ENCODE results near the gene ZNF772. TPM values are rescaled to one million over a fixed set of nuclear protein-coding genes. Genes with fewer than 3 reads are reported as not detected.

ZNF772 gene
- total and polyA plus RNA-seq, 4 donors, result 0.98 to 28.1 (median 5.4) TPM

DNA sequence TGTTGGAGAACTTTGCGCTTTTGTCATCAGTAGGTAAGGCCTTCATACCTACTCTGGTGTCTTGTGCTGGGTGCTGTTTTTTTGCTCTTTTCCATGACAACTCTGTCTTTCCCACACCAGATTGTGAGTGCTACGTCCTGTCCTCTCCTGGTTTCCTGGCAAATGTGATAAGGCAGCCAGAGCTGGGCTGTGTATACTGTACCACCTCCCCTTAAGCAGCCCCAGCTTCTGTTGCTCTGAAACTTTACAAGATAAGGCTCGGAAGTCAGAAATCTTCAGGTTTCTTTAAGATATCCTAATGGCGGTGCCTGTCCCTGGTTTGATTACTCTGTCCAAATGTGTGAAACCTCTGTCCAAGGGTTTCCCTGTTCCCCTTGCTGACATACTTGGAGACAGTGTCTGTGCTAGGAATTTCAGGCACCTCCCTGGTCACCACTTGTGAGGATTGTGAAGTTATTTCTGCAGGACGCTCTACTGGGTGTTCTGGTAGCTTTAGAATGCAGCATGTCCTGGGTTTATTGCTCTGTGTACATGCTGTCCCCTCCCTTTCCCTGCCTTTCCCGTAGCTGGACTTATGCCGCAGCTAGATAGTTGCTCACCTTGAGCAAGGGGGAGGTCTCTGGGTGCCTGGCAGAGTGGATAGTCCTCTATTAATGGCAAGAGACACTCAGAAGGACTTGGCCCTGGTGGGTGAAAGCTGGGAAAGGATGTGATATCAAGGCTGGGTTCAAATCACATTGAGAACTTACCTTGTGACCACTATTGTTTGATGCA lies 35.2 kb downstream of the ZNF772 start:
- H3K36me3 ChIP-seq (ENCODE audit: control insufficient read depth in 4 of 4, insufficient read depth in 4 of 4, low read length in 4 of 4), result peaks cover 20 to 42% (median 28%) of the 10 kb centered on the region in 4 donors

DNA sequence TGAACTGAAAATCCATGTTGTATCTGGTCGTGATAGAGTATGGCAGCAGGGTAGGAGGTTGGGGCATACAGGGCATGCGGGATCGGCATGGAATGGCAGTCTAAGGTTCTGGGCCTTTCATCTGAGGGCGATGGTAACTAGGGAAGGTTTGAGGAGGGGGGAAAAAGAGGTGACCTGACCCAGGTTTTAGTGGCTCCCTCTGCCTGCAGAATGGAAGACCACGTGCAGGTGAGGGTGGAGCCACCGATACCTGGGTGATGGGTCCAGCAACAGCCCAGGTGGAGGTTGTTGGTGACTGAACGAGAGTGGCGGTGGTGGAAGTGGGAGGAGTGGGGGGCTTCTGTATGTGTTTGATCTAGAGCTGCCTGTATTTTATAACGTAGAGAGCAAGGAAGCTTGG lies 38.4 kb downstream of the ZNF772 start:
- Histone ChIP-seq H3K27me3 (ENCODE audit: control insufficient read depth in 3 of 3, insufficient read depth in 3 of 3, low read length in 2 of 3) (no peaks in the 10 kb centered on the region), H3K4me1 (ENCODE audit: control insufficient read depth in 5 of 5, insufficient read depth in 5 of 5, low read length in 5 of 5) (peaks cover 0 to 16% (median 4%) of the 10 kb centered on the region in 5 donors), H3K4me3 (no peak overlapping the region), H3K9me3 (ENCODE audit: control insufficient read depth in 4 of 4, insufficient read depth in 3 of 4, low read length in 3 of 4) (peaks cover 0 to 53% (median under 1%) of the 10 kb centered on the region in 4 donors), H3K9ac (ENCODE audit: insufficient read depth in 1 of 2, low read length in 2 of 2) (no peak overlapping the region), H3K36me3 (ENCODE audit: control insufficient read depth in 4 of 4, insufficient read depth in 4 of 4, low read length in 4 of 4) (peaks cover 10 to 23% (median 16%) of the 10 kb centered on the region in 4 donors), H3K27ac (ENCODE audit: low read depth in 1 of 2, low read length in 1 of 2) (no peak overlapping the region)
- ATAC-seq (ENCODE audit: insufficient read depth, low FRiP score) (no peak), DNase-seq (no peak)
- 91 to 93% methylated on average over 9 of the region's 9 CpGs for WGBS, 2 donors
- TF ChIP-seq, protein P1, sequence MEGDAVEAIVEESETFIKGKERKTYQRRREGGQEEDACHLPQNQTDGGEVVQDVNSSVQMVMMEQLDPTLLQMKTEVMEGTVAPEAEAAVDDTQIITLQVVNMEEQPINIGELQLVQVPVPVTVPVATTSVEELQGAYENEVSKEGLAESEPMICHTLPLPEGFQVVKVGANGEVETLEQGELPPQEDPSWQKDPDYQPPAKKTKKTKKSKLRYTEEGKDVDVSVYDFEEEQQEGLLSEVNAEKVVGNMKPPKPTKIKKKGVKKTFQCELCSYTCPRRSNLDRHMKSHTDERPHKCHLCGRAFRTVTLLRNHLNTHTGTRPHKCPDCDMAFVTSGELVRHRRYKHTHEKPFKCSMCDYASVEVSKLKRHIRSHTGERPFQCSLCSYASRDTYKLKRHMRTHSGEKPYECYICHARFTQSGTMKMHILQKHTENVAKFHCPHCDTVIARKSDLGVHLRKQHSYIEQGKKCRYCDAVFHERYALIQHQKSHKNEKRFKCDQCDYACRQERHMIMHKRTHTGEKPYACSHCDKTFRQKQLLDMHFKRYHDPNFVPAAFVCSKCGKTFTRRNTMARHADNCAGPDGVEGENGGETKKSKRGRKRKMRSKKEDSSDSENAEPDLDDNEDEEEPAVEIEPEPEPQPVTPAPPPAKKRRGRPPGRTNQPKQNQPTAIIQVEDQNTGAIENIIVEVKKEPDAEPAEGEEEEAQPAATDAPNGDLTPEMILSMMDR (IDR thresholded peaks at IDR 0.05; ENCODE audit: control extremely low read depth, extremely low read depth), result no peak

More for the DNA sequence above, 35.2 kb downstream of the ZNF772 start:
- Histone ChIP-seq H3K27me3 (ENCODE audit: control insufficient read depth in 3 of 3, insufficient read depth in 3 of 3, low read length in 2 of 3) (no peaks in the 10 kb centered on the region), H3K4me1 (ENCODE audit: control insufficient read depth in 5 of 5, insufficient read depth in 5 of 5, low read length in 5 of 5) (no peaks in the 10 kb centered on the region), H3K4me3 (no peak overlapping the region), H3K9me3 (ENCODE audit: control insufficient read depth in 4 of 4, insufficient read depth in 3 of 4, low read length in 3 of 4) (peaks cover 0 to 66% (median 5%) of the 10 kb centered on the region in 4 donors), H3K9ac (ENCODE audit: insufficient read depth in 1 of 2, low read length in 2 of 2) (no peak overlapping the region), H3K27ac (ENCODE audit: low read depth in 1 of 2, low read length in 1 of 2) (no peak overlapping the region)
- TF ChIP-seq, protein P1 (IDR thresholded peaks at IDR 0.05; ENCODE audit: control extremely low read depth, extremely low read depth), result no peak
- 81% methylated on average over 7 of the region's 7 CpGs for WGBS, 2 donors
- ATAC-seq (ENCODE audit: insufficient read depth, low FRiP score), result no peak
- DNase-seq, result no peak

DNA sequence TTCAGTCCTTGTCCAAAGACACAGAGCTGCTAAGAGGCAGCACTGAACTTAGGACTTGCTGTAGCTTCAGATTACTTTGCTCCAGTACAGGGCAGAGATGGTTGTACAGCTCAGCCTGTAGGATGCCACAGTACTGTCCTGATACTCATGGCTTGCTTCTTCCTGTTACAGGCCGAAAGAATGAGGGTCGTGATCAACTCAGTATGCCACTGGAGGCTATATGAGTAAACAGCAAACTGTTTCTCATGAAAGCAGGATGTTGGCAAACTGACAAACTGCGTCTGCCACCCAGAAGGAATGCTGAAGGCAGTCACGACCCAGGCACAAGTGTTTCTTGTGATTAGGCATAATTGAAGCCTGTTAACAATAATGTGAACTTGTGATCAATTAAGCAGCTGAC lies 39.4 kb downstream of the ZNF772 start:
- 65 to 72% methylated on average over 4 of the region's 4 CpGs for WGBS, 2 donors
- Histone ChIP-seq H3K9me3 (ENCODE audit: control insufficient read depth in 4 of 4, insufficient read depth in 3 of 4, low read length in 3 of 4) (peaks cover 0 to 44% (median 0%) of the 10 kb centered on the region in 4 donors), H3K4me1 (ENCODE audit: control insufficient read depth in 5 of 5, insufficient read depth in 5 of 5, low read length in 5 of 5) (peaks cover 0 to 16% (median 4%) of the 10 kb centered on the region in 5 donors), H3K9ac (ENCODE audit: insufficient read depth in 1 of 2, low read length in 2 of 2) (no peak overlapping the region), H3K36me3 (ENCODE audit: control insufficient read depth in 4 of 4, insufficient read depth in 4 of 4, low read length in 4 of 4) (peaks cover 5 to 13% (median 8%) of the 10 kb centered on the region in 4 donors), H3K27ac (ENCODE audit: low read depth in 1 of 2, low read length in 1 of 2) (no peak overlapping the region), H3K4me3 (no peak overlapping the region), H3K27me3 (ENCODE audit: control insufficient read depth in 3 of 3, insufficient read depth in 3 of 3, low read length in 2 of 3) (no peaks in the 10 kb centered on the region)
- ATAC-seq (ENCODE audit: insufficient read depth, low FRiP score) (no peak), DNase-seq (no peak)
- TF ChIP-seq, protein P1 (IDR thresholded peaks at IDR 0.05; ENCODE audit: control extremely low read depth, extremely low read depth), result no peak
